OCI-LY1 (cell line): ENCODE data around the gene SHROOM3.

ENCODE experiments used
- H2AFZ ChIP-seq: fragments of 200-600 bp; sonication (generic), shearing (Covaris generic); 2 replicates; pipeline ENCODE4 v1.6.0; 2014; ENCODE audit warnings: antibody characterized with exemption, mild to moderate bottlenecking, low read length
- H3F3A ChIP-seq: fragments of 200-600 bp; sonication (generic), shearing (Covaris generic); 2 replicates; pipeline ENCODE4 v1.6.0; 2014; ENCODE audit warnings: mild to moderate bottlenecking, antibody characterized with exemption, low read length, moderate library complexity; ENCODE audit not compliant: insufficient read depth
- H3K27ac ChIP-seq: fragments of 200-600 bp; sonication (generic); 2 replicates; pipeline ENCODE4 v1.5.1; 2014; ENCODE audit warnings: low read length, mixed run types, mild to moderate bottlenecking, low read depth; ENCODE audit not compliant: poor library complexity, severe bottlenecking
- H3K27me3 ChIP-seq: fragments of 200-600 bp; sonication (generic); 2 replicates; pipeline ENCODE4 v1.6.0; 2014; ENCODE audit warnings: antibody characterized with exemption, mild to moderate bottlenecking, low read length, moderate library complexity; ENCODE audit not compliant: insufficient read depth
- H3K36me3 ChIP-seq: fragments of 200-600 bp; sonication (generic); 2 replicates; pipeline ENCODE4 v1.6.1; 2014; ENCODE audit warnings: mild to moderate bottlenecking, antibody characterized with exemption, low read length, moderate library complexity, mixed read lengths; ENCODE audit not compliant: insufficient read depth
- H3K4me1 ChIP-seq: fragments of 200-600 bp; sonication (generic); 2 replicates; pipeline ENCODE4 v1.5.1; 2014; ENCODE audit warnings: mild to moderate bottlenecking, low read length, moderate library complexity; ENCODE audit not compliant: insufficient read depth, severe bottlenecking
- H3K4me2 ChIP-seq: fragments of 200-600 bp; sonication (generic), shearing (Covaris generic); 2 replicates; pipeline ENCODE4 v1.6.1; 2014; ENCODE audit warnings: low read length
- H3K4me3 ChIP-seq: fragments of 200-600 bp; sonication (generic); 2 replicates; pipeline ENCODE4 v1.5.1; 2014; ENCODE audit warnings: low read length, low read depth, mild to moderate bottlenecking, mixed read lengths; ENCODE audit not compliant: poor library complexity, severe bottlenecking
- H3K79me2 ChIP-seq: fragments of 200-600 bp; shearing (Covaris generic); 2 replicates; pipeline ENCODE4 v1.6.1; 2016; ENCODE audit warnings: mixed run types, low read length, mixed read lengths; ENCODE audit not compliant: insufficient read depth
- H3K9ac ChIP-seq: fragments of 200-600 bp; sonication (generic), shearing (Covaris generic); 2 replicates; pipeline ENCODE4 v1.6.1; 2014; ENCODE audit warnings: mild to moderate bottlenecking, low read length, mixed read lengths
- H3K9me2 ChIP-seq: fragments of 200-600 bp; sonication (generic), shearing (Covaris generic); 2 replicates; pipeline ENCODE4 v1.6.1; 2014; ENCODE audit warnings: low read depth, mild to moderate bottlenecking, low read length, mixed read lengths
- H3K9me3 ChIP-seq: fragments of 200-600 bp; shearing (Covaris generic); 2 replicates; pipeline ENCODE4 v1.6.1; 2014; ENCODE audit warnings: low read length, mixed read lengths
- H4K20me1 ChIP-seq: fragments of 200-600 bp; sonication (generic), shearing (Covaris generic); 2 replicates; pipeline ENCODE4 v1.6.0; 2016; ENCODE audit warnings: mild to moderate bottlenecking, low read length; ENCODE audit not compliant: insufficient read depth
- EZH2 ChIP-seq: fragments of 200-600 bp; sonication (generic), shearing (Covaris generic); IDR thresholded peaks from 2 replicates; pipeline ENCODE4 v1.8.0; 2017; ENCODE audit warnings: borderline replicate concordance, mixed run types, mild to moderate bottlenecking, antibody characterized with exemption, low read length, moderate library complexity, mixed read lengths
- TF ChIP-seq, protein P1 (sequence below): fragments of 200-600 bp; sonication (generic), shearing (Covaris generic); IDR thresholded peaks from 2 replicates; pipeline ENCODE4 v1.5.1; 2017; ENCODE audit warnings: mild to moderate bottlenecking, antibody characterized with exemption, low read length, moderate library complexity, mixed read lengths

SHROOM3 gene

DNA sequence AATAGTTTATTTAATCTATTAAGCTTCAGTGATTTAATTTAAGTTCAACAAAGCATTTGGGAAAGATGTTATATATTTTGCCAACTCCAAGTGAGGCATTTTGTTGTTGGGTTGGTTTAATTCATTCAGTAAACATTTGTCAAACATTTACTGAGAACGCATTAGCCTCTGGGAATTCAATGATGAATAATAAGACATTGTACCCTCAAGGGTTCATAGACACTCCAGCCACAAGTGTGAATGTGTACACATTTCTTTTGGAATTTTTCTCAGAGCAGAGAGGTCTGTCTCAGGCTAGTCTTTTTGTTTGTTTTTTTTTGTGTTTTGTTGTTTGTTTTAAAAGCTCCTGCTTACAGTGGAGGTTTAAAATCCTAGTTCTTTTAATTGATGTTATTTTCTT, 259.0 kb downstream of the SHROOM3 start:
- Histone ChIP-seq H3K9ac (no peak overlapping the region), H3K4me3 (no peak overlapping the region), H4K20me1 (no peaks in the 10 kb centered on the region), H3K27me3 (no peaks in the 10 kb centered on the region), H3K9me2 (no peaks in the 10 kb centered on the region), H3K27ac (no peak overlapping the region), H3K36me3 (no peaks in the 10 kb centered on the region), H3K4me1 (no peaks in the 10 kb centered on the region), H3K79me2 (no peaks in the 10 kb centered on the region), H2AFZ (no peak overlapping the region), H3K9me3 (no peaks in the 10 kb centered on the region), H3K4me2 (no peak overlapping the region), H3F3A (no peaks in the 10 kb centered on the region)
- no peak for TF ChIP-seq EZH2
- TF ChIP-seq, protein P1, sequence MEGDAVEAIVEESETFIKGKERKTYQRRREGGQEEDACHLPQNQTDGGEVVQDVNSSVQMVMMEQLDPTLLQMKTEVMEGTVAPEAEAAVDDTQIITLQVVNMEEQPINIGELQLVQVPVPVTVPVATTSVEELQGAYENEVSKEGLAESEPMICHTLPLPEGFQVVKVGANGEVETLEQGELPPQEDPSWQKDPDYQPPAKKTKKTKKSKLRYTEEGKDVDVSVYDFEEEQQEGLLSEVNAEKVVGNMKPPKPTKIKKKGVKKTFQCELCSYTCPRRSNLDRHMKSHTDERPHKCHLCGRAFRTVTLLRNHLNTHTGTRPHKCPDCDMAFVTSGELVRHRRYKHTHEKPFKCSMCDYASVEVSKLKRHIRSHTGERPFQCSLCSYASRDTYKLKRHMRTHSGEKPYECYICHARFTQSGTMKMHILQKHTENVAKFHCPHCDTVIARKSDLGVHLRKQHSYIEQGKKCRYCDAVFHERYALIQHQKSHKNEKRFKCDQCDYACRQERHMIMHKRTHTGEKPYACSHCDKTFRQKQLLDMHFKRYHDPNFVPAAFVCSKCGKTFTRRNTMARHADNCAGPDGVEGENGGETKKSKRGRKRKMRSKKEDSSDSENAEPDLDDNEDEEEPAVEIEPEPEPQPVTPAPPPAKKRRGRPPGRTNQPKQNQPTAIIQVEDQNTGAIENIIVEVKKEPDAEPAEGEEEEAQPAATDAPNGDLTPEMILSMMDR: no peak

DNA sequence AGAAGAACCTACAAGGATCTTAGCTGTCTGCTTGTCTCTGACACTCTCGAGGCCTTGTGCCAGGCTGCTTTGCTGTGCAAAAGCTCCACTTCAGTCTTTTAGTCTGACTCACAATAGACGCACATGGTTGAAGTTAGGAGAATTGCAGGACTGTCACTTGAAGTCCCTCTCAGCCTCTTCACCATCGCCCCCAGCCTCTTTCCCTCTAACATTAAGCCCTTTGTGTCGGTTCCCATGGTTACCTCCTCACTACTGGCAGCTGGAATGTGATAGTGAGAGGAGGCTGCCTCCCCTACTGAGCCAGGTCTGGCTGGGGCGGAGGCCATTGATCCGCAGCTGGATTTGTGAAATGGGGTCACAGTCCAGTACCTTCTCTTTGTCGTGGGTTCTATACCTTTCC, 261.1 kb downstream of the SHROOM3 start:
- no peak overlapping the region for H3K4me2 ChIP-seq
- H3K9me2 ChIP-seq: no peaks in the 10 kb centered on the region
- no peak overlapping the region for H3K9ac ChIP-seq
- H3K36me3 ChIP-seq: no peaks in the 10 kb centered on the region
- H3K9me3 ChIP-seq: no peaks in the 10 kb centered on the region
- no peaks in the 10 kb centered on the region for H4K20me1 ChIP-seq
- no peak overlapping the region for H3K4me3 ChIP-seq
- no peaks in the 10 kb centered on the region for H3K4me1 ChIP-seq
- H3K79me2 ChIP-seq: no peaks in the 10 kb centered on the region
- H3K27me3 ChIP-seq: no peaks in the 10 kb centered on the region
- no peak for TF ChIP-seq EZH2
- TF ChIP-seq, protein P1: no peak
- no peak overlapping the region for H3K27ac ChIP-seq
- H2AFZ ChIP-seq: no peak overlapping the region
- no peaks in the 10 kb centered on the region for H3F3A ChIP-seq

GRCh38 chr4:76697129-76697803, 262.2 kb downstream of the SHROOM3 start:
- Histone ChIP-seq H3K27me3 (no peaks in the 10 kb centered on the region), H3K4me1 (no peaks in the 10 kb centered on the region), H3K9me2 (no peaks in the 10 kb centered on the region), H3K4me2 (no peak overlapping the region), H4K20me1 (no peaks in the 10 kb centered on the region), H3F3A (no peaks in the 10 kb centered on the region), H3K79me2 (no peaks in the 10 kb centered on the region), H3K36me3 (no peaks in the 10 kb centered on the region), H3K9me3 (no peaks in the 10 kb centered on the region), H3K9ac (no peak overlapping the region), H3K4me3 (no peak overlapping the region), H2AFZ (no peak overlapping the region), H3K27ac (no peak overlapping the region)
- TF ChIP-seq, protein P1: no peak
- no peak for TF ChIP-seq EZH2
